Activated CD8-positive, alpha-beta T cell treated with anti-CD3 and anti-CD28 coated beads for 36 hours (primary cell): ENCODE results near the gene PRKAR1A. TPM values are rescaled to one million over a fixed set of nuclear protein-coding genes. Genes with fewer than 3 reads are reported as not detected.

ENCODE experiments used
- ATAC-seq: fragments of 200-7000 bp; cut with Tn5 transposase; one replicate; pipeline ENCODE4 v1.10.0; 2021; ENCODE audit warnings: mild to moderate bottlenecking, moderate library complexity
- CTCF ChIA-PET: fragments of 350-600 bp; sonication (Branson Sonifier 250); formaldehyde crosslinking; loops from one replicate; lab custom pipeline; 2021; ENCODE audit warnings: antibody characterized with exemption; lab: Charles Lee
- POLR2A ChIA-PET: fragments of 350-600 bp; sonication (Branson Sonifier 250); formaldehyde crosslinking; loops from one replicate; lab custom pipeline; 2021; ENCODE audit warnings: antibody characterized with exemption; lab: Charles Lee
- DNase-seq: peaks from one replicate; pipeline ENCODE4 v3.0.0-alpha.2; 2020
- H3K27ac Mint-ChIP-seq: one replicate; pipeline ENCODE4 v1.8.0; 2021; ENCODE audit warnings: mild to moderate bottlenecking, mixed read lengths
- H3K27me3 Mint-ChIP-seq: one replicate; pipeline ENCODE4 v1.8.0; 2021; ENCODE audit warnings: mixed read lengths
- H3K36me3 Mint-ChIP-seq: one replicate; pipeline ENCODE4 v1.8.0; 2021; ENCODE audit warnings: low read depth, mixed read lengths
- H3K4me1 Mint-ChIP-seq: one replicate; pipeline ENCODE4 v1.8.0; 2021; ENCODE audit warnings: low read depth, mixed read lengths
- H3K4me3 Mint-ChIP-seq: one replicate; pipeline ENCODE4 v1.8.0; 2021; ENCODE audit warnings: mild to moderate bottlenecking, moderate library complexity, mixed read lengths
- H3K9me3 Mint-ChIP-seq: one replicate; pipeline ENCODE4 v1.8.0; 2021; ENCODE audit warnings: mixed read lengths
- CTCF ChIP-seq: fragments of 200-600 bp; IDR thresholded peaks from one replicate; pipeline ENCODE4 v1.8.0; 2022; ENCODE audit warnings: antibody characterized with exemption, mild to moderate bottlenecking
- intact Hi-C: fragments of 100-400 bp; cut with micrococcal nuclease; formaldehyde crosslinking; loops from one replicate; pipeline ENCODE4 v1.10.0; 2022
- total RNA-seq, 2 experiments: library from RNA; stranded (reverse); gene quantifications; one replicate each; pipeline ENCODE4 v1.2.3, GENCODE V29; 2021

The PRKAR1A gene
- total RNA-seq, 2 experiments from 2014 or later: 157 to 168 TPM

- H3K27me3 Mint-ChIP-seq: peaks cover 5% of the 10 kb centered on the region
- H3K27ac Mint-ChIP-seq: no peak overlapping the region
- no peak for TF ChIP-seq CTCF
- CTCF ChIA-PET: interaction anchor here (1.2 kb wide), 1 partner anchor 32 kb away, joined by 3 read pairs; no protein-coding TSS in a partner anchor
- POLR2A ChIA-PET: no interaction called here
- no peak overlapping the region for H3K4me3 Mint-ChIP-seq
- intact Hi-C loops: no loop called here
- DNase-seq: no peak
- ATAC-seq: no peak
- H3K4me1 Mint-ChIP-seq: no peaks in the 10 kb centered on the region
- H3K9me3 Mint-ChIP-seq: no peaks in the 10 kb centered on the region
- no peaks in the 10 kb centered on the region for H3K36me3 Mint-ChIP-seq
Observed at GRCh38 chr17:68565661-68566441, 53.6 kb downstream of the PRKAR1A start.

- H3K4me3 Mint-ChIP-seq: no peak overlapping the region
- ATAC-seq (no peak), DNase-seq (no peak)
- TF ChIP-seq CTCF: no peak
- ChIA-PET CTCF (no interaction called here), POLR2A (no interaction called here)
- peaks cover 5% of the 10 kb centered on the region for H3K27me3 Mint-ChIP-seq
- no peak overlapping the region for H3K27ac Mint-ChIP-seq
- no peaks in the 10 kb centered on the region for H3K4me1 Mint-ChIP-seq
- intact Hi-C loops: no loop called here
- H3K36me3 Mint-ChIP-seq: no peaks in the 10 kb centered on the region
- no peaks in the 10 kb centered on the region for H3K9me3 Mint-ChIP-seq
Observed at GRCh38 chr17:68566442-68566738, 54.2 kb downstream of the PRKAR1A start.

- TF ChIP-seq CTCF: no peak
- ATAC-seq (no peak), DNase-seq (no peak)
- intact Hi-C loops: no loop called here
- H3K4me3 Mint-ChIP-seq: no peak overlapping the region
- no peak overlapping the region for H3K27ac Mint-ChIP-seq
- no peaks in the 10 kb centered on the region for H3K36me3 Mint-ChIP-seq
- POLR2A ChIA-PET: no interaction called here
- CTCF ChIA-PET: no interaction called here
- no peaks in the 10 kb centered on the region for H3K4me1 Mint-ChIP-seq
- peaks cover 5% of the 10 kb centered on the region for H3K27me3 Mint-ChIP-seq
- no peaks in the 10 kb centered on the region for H3K9me3 Mint-ChIP-seq
Observed at GRCh38 chr17:68567035-68567434, 54.8 kb downstream of the PRKAR1A start.

- no peak for TF ChIP-seq CTCF
- DNase-seq (no peak), ATAC-seq (no peak)
- CTCF ChIA-PET: no interaction called here
- POLR2A ChIA-PET: no interaction called here
- no peaks in the 10 kb centered on the region for H3K9me3 Mint-ChIP-seq
- peaks cover 5% of the 10 kb centered on the region for H3K27me3 Mint-ChIP-seq
- no peaks in the 10 kb centered on the region for H3K4me1 Mint-ChIP-seq
- intact Hi-C loops: no loop called here
- no peak overlapping the region for H3K27ac Mint-ChIP-seq
- H3K4me3 Mint-ChIP-seq: no peak overlapping the region
- no peaks in the 10 kb centered on the region for H3K36me3 Mint-ChIP-seq
Observed at GRCh38 chr17:68567581-68567980, 55.4 kb downstream of the PRKAR1A start.

- intact Hi-C loops: no loop called here
- no peak for TF ChIP-seq CTCF
- ATAC-seq (no peak), DNase-seq (no peak)
- no peaks in the 10 kb centered on the region for H3K4me1 Mint-ChIP-seq
- POLR2A ChIA-PET: interaction anchor here (0.8 kb wide), 1 partner anchor 38 kb away, joined by 3 read pairs; no protein-coding TSS in a partner anchor
- H3K4me3 Mint-ChIP-seq: no peak overlapping the region
- H3K36me3 Mint-ChIP-seq: no peaks in the 10 kb centered on the region
- CTCF ChIA-PET: interaction anchor here (1.5 kb wide), 1 partner anchor 45 kb away, joined by 5 read pairs; no protein-coding TSS in a partner anchor
- no peaks in the 10 kb centered on the region for H3K9me3 Mint-ChIP-seq
- H3K27me3 Mint-ChIP-seq: peaks cover 5% of the 10 kb centered on the region
- H3K27ac Mint-ChIP-seq: no peak overlapping the region
Observed at GRCh38 chr17:68568581-68568980, 56.4 kb downstream of the PRKAR1A start.
